ENCODE results near the gene LRRC8D. TPM values are rescaled to one million over a fixed set of nuclear protein-coding genes. Genes with fewer than 3 reads are reported as not detected.
"Not testable (repeated sequence)": the region's sequence is repeated elsewhere in the genome, so short reads cannot be mapped to it uniquely, and the experiment has no call there.

Gene LRRC8D
- total RNA-seq, 1 donor from 2014 or later = 17.0 TPM

DNA sequence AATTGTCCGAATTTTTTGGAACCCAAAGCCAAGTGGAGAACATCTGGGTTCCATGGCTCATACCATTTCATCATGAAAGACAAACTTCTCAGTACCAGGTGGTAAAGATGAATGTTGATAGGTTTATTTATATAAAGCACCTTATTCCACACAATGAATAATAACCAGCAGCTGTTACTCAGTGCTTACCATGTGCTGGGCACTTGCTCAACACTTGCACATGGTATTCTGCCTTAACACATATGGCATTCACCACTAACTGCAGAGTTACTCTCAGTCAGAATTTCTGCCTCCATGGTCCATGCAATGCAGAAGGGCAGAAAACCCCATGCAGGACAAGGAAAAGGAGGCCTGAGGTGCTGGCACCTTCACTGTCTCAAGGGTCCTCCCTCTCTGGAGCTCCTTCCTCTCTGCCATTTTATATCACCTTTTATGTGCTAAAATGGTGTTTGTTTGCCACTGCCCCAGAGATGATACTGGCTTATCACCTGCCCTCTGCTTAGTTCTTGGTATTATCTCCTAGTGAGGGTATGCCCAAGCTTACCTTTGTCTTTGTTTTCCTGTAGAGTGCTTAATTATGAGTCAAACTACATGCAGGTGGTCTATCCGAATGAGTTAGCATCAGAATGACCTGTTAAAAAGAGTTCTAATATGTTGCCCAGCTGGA lies 97.4 kb downstream of the LRRC8D start:
- ATAC-seq (no peak), DNase-seq (no peak)
- H3K9me3 ChIP-seq = no peaks in the 10 kb centered on the region
- TF ChIP-seq, protein P1, sequence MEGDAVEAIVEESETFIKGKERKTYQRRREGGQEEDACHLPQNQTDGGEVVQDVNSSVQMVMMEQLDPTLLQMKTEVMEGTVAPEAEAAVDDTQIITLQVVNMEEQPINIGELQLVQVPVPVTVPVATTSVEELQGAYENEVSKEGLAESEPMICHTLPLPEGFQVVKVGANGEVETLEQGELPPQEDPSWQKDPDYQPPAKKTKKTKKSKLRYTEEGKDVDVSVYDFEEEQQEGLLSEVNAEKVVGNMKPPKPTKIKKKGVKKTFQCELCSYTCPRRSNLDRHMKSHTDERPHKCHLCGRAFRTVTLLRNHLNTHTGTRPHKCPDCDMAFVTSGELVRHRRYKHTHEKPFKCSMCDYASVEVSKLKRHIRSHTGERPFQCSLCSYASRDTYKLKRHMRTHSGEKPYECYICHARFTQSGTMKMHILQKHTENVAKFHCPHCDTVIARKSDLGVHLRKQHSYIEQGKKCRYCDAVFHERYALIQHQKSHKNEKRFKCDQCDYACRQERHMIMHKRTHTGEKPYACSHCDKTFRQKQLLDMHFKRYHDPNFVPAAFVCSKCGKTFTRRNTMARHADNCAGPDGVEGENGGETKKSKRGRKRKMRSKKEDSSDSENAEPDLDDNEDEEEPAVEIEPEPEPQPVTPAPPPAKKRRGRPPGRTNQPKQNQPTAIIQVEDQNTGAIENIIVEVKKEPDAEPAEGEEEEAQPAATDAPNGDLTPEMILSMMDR (IDR thresholded peaks at IDR 0.05) = no peak
- H3K36me3 ChIP-seq = no peaks in the 10 kb centered on the region
- H3K4me3 ChIP-seq = no peak overlapping the region
- no peaks in the 10 kb centered on the region for H3K4me1 ChIP-seq
- no peaks in the 10 kb centered on the region for H3K27me3 ChIP-seq
- H3K27ac ChIP-seq = no peak overlapping the region
- intact Hi-C loops (cut with DNase I) = no loop called here

DNA sequence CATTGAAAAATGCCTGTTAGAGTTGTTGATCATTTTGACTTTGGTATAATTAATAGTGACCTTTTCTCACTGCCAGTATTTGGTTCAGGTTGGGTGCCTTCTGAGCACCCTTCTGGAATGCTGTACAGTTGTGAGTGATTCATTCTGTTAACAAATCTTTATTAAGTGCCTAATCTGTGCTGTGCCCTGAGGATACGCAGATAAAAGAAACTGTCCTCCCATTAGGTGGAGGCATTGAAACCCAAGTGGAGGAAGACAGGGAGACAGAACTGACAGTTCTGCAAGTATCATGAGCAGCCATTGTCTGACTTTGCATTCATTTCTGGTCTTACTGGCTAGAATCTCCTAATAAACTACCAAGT lies 97.9 kb downstream of the LRRC8D start:
- TF ChIP-seq, protein P1 (IDR thresholded peaks at IDR 0.05) = no peak
- ATAC-seq (no peak), DNase-seq (no peak)
- Histone ChIP-seq H3K4me3 (no peak overlapping the region), H3K36me3 (no peaks in the 10 kb centered on the region), H3K27me3 (no peaks in the 10 kb centered on the region), H3K4me1 (no peaks in the 10 kb centered on the region), H3K9me3 (no peaks in the 10 kb centered on the region), H3K27ac (no peak overlapping the region)
- intact Hi-C loops (cut with DNase I) = no loop called here

DNA sequence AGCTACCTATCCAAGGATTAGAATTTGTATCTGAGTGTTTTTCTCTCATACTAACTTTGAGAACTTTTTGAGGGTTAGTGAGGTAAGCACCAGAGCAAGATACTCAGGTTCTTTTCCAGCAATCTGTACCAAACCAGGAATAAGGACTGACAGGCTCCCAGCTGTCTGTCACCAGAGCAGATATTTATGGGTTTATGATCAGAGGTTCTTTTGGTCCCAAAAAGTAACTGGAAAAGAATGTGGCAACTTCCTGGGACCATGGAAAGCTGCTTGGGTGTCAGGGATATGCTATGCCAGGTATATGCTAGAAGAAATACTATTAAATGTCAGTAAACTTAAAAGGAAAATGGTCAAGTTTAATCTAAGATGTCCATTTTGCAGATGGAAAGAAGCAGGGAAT lies 98.3 kb downstream of the LRRC8D start:
- intact Hi-C loops (cut with DNase I) = no loop called here
- H3K4me1 ChIP-seq = no peaks in the 10 kb centered on the region
- ATAC-seq (no peak), DNase-seq (no peak)
- no peaks in the 10 kb centered on the region for H3K9me3 ChIP-seq
- no peak overlapping the region for H3K4me3 ChIP-seq
- no peaks in the 10 kb centered on the region for H3K36me3 ChIP-seq
- H3K27me3 ChIP-seq = no peaks in the 10 kb centered on the region
- H3K27ac ChIP-seq = no peak overlapping the region
- TF ChIP-seq, protein P1 (IDR thresholded peaks at IDR 0.05) = no peak

DNA sequence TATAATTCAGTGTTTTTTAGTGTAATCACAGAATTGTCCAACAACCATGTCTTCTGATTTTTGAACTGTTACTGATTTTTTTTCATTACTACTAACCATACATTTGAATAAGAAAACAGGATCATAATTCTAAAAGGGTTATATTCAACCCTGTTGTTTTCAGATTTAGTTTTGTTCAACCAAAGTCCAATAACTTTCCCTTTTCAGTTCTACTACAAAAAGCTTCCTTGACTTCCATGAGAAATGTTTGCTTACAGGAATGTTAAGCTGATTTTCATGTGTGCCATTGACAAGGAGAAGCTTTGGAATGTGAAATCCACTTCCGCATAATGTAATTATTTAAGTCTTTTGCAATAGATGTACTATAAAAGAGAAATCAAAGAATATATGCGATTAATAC lies 102.1 kb downstream of the LRRC8D start:
- TF ChIP-seq, protein P1 (IDR thresholded peaks at IDR 0.05) = no peak
- DNase-seq (no peak), ATAC-seq (no peak)
- H3K27ac ChIP-seq = no peak overlapping the region
- intact Hi-C loops (cut with DNase I) = no loop called here
- no peaks in the 10 kb centered on the region for H3K9me3 ChIP-seq
- H3K4me3 ChIP-seq = no peak overlapping the region
- H3K36me3 ChIP-seq = no peaks in the 10 kb centered on the region
- no peaks in the 10 kb centered on the region for H3K27me3 ChIP-seq
- no peaks in the 10 kb centered on the region for H3K4me1 ChIP-seq

DNA sequence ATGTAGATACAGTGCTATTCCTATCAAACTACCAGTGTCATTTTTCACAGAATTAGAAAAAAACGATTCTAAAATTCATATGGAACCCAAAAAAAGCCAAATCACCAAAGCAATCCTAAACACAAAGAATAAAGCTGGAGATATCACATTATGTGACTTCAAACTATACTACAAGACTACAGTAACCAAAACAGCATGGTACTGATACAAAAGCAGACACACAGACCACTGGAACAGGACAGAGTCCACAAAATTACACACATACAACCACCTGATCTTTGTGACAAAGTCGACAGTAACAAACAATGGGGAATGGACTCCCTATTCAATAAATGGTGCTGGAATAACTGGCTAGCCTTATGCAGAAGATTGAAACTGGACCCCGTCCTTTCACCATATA lies 102.7 kb downstream of the LRRC8D start:
- Histone ChIP-seq H3K36me3 (no peaks in the 10 kb centered on the region), H3K9me3 (no peaks in the 10 kb centered on the region), H3K4me3 (no peak overlapping the region), H3K27me3 (no peaks in the 10 kb centered on the region), H3K4me1 (no peaks in the 10 kb centered on the region), H3K27ac (no peak overlapping the region)
- ATAC-seq (no peak), DNase-seq (no peak)
- intact Hi-C loops (cut with DNase I) = no loop called here
- TF ChIP-seq, protein P1 (IDR thresholded peaks at IDR 0.05) = no peak

DNA sequence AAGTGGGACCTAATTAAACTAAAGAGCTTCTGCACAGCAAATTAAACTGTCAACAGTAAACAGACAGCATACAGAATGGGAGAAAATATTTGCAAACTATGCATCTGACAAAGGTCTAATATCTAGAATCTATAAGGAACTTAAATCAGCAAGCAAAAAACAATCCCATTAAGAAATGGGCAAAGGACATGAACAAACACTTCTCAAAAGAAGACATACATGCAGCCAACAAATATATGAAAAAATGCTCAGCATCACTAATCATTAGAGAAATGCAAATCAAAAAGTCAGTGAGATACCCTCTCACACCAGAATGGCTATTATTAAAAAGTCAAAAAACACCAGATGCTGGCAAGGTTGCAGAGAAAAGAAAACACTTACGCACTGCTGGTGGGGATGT lies 103.2 kb downstream of the LRRC8D start:
- intact Hi-C loops (cut with DNase I); DNase-seq; ATAC-seq: not testable (repeated sequence)

More for the DNA sequence above, 103.2 kb downstream of the LRRC8D start:
- H3K4me3 ChIP-seq, H3K27me3 ChIP-seq, H3K36me3 ChIP-seq, H3K4me1 ChIP-seq, H3K27ac ChIP-seq, H3K9me3 ChIP-seq: not testable (repeated sequence)

Data from upper lobe of right lung (tissue), 1 donor.